CD14-positive monocyte (primary cell): Measurements from ENCODE around the gene BAZ1B. TPM values are rescaled to one million over a fixed set of nuclear protein-coding genes. Genes with fewer than 3 reads are reported as not detected.

Source experiments
- DNase-seq, 3 donors: peaks; one replicate each; pipeline ENCODE4 v3.0.0-alpha.2; 2011 to 2022
- H2AFZ ChIP-seq: 2 replicates; pipeline ENCODE4 v1.6.0; 2012; ENCODE audit warnings: mild to moderate bottlenecking, low read depth, low read length, inconsistent platforms; ENCODE audit not compliant: insufficient read depth, poor library complexity, severe bottlenecking
- H3K27ac ChIP-seq, 2 donors: 1 replicate in 1 of 2; 2 replicates in 1 of 2; pipeline ENCODE4 v1.5.1; 2012 to 2013; ENCODE audit warnings: low read length in 2 of 2, control low read depth in 1 of 2, inconsistent platforms in 1 of 2, low read depth in 1 of 2, mild to moderate bottlenecking in 1 of 2
- H3K27me3 ChIP-seq, 2 donors: one replicate each; pipeline versions ENCODE4 v1.6.0 to v1.6.1; 2011 to 2013; ENCODE audit warnings: low read length in 2 of 2; ENCODE audit not compliant: control insufficient read depth in 2 of 2, insufficient read depth in 2 of 2
- H3K36me3 ChIP-seq, 2 donors: replicated peaks in 1 of 2; 1 replicate in 1 of 2; 2 replicates in 1 of 2; pipeline versions ENCODE4 v1.5.1 to v1.6.1; 2012 to 2013; ENCODE audit warnings: low read length in 2 of 2, control low read depth in 1 of 2, inconsistent platforms in 1 of 2, mild to moderate bottlenecking in 1 of 2; ENCODE audit not compliant: insufficient read depth in 2 of 2, control insufficient read depth in 1 of 2
- H3K4me1 ChIP-seq, 2 donors: 1 replicate in 1 of 2; 2 replicates in 1 of 2; pipeline versions ENCODE4 v1.5.1 to v1.6.1; 2012 to 2013; ENCODE audit warnings: low read length in 2 of 2, control low read depth in 1 of 2, inconsistent platforms in 1 of 2, mild to moderate bottlenecking in 1 of 2, moderate library complexity in 1 of 2; ENCODE audit not compliant: insufficient read depth in 2 of 2, control insufficient read depth in 1 of 2
- H3K4me2 ChIP-seq: replicated peaks from 2 replicates; pipeline ENCODE3; 2012; ENCODE audit warnings: low read length, moderate library complexity, mild to moderate bottlenecking; ENCODE audit not compliant: poor library complexity, severe bottlenecking; ENCODE audit errors: extremely low read depth
- H3K4me3 ChIP-seq, 3 experiments: fragments of 200-600 bp in 1 of 3; sonication (generic) in 1 of 3; replicated peaks in 1 of 3; 1 replicate in 2 of 3; 2 replicates in 1 of 3; pipeline ENCODE4 v1.5.1; 2011 to 2013; ENCODE audit warnings: low read length in 3 of 3, mild to moderate bottlenecking in 3 of 3, control low read depth in 2 of 3, low read depth in 2 of 3, inconsistent platforms in 1 of 3, moderate library complexity in 1 of 3
- H3K79me2 ChIP-seq: 2 replicates; pipeline ENCODE4 v1.6.0; 2012; ENCODE audit warnings: mild to moderate bottlenecking, control low read depth, inconsistent platforms, low read length, moderate library complexity; ENCODE audit not compliant: insufficient read depth
- H3K9ac ChIP-seq: 2 replicates; pipeline ENCODE4 v1.6.0; 2017; ENCODE audit warnings: low read length, mild to moderate bottlenecking; ENCODE audit not compliant: insufficient read depth, poor library complexity, severe bottlenecking
- H3K9me3 ChIP-seq, 2 donors: replicated peaks in 1 of 2; 1 replicate in 1 of 2; 2 replicates in 1 of 2; pipeline versions ENCODE4 v1.5.1 to v1.6.1; 2012 to 2013; ENCODE audit warnings: low read length in 2 of 2, control low read depth in 1 of 2; ENCODE audit not compliant: control insufficient read depth in 1 of 2, insufficient read depth in 1 of 2
- H4K20me1 ChIP-seq: 2 replicates; pipeline ENCODE4 v1.6.0; 2012; ENCODE audit warnings: mild to moderate bottlenecking, low read length, control low read depth, moderate library complexity; ENCODE audit not compliant: insufficient read depth
- H3K27ac Mint-ChIP-seq, 7 donors: one replicate each; pipeline ENCODE4 v1.8.0; 2020; ENCODE audit warnings: mild to moderate bottlenecking in 7 of 7, mixed read lengths in 7 of 7, moderate library complexity in 6 of 7, inconsistent platforms in 2 of 7
- H3K27me3 Mint-ChIP-seq, 3 donors: one replicate each; pipeline ENCODE4 v1.8.0; 2021 to 2022; ENCODE audit warnings: low read depth in 3 of 3, mild to moderate bottlenecking in 3 of 3, mixed read lengths in 3 of 3, moderate library complexity in 3 of 3, inconsistent platforms in 1 of 3
- H3K36me3 Mint-ChIP-seq, 2 donors: one replicate each; pipeline ENCODE4 v1.8.0; 2020; ENCODE audit warnings: mixed read lengths in 2 of 2, inconsistent platforms in 1 of 2, mild to moderate bottlenecking in 1 of 2
- H3K4me1 Mint-ChIP-seq: one replicate; pipeline ENCODE4 v1.8.0; 2020; ENCODE audit warnings: mild to moderate bottlenecking, mixed read lengths
- H3K4me3 Mint-ChIP-seq, 2 donors: one replicate each; pipeline ENCODE4 v1.8.0; 2020; ENCODE audit warnings: mild to moderate bottlenecking in 2 of 2, mixed read lengths in 2 of 2, moderate library complexity in 1 of 2
- H3K9me3 Mint-ChIP-seq, 7 donors: one replicate each; pipeline ENCODE4 v1.8.0; 2020 to 2022; ENCODE audit warnings: mixed read lengths in 7 of 7, mild to moderate bottlenecking in 6 of 7, moderate library complexity in 6 of 7, inconsistent platforms in 2 of 7
- CTCF ChIP-seq: fragments of 200-600 bp; IDR thresholded peaks from one replicate; pipeline ENCODE4 v1.8.0; 2022; ENCODE audit warnings: antibody characterized with exemption, mild to moderate bottlenecking
- WGBS: methylation state at CpG from one replicate; pipeline ENCODE4 v1.1.5; 2013; ENCODE audit warnings: missing lambda C conversion rate; ENCODE audit not compliant: insufficient coverage; 5-methylcytosine and 5-hydroxymethylcytosine counted together
- intact Hi-C, 2 donors: fragments of 100-400 bp; cut with micrococcal nuclease; formaldehyde crosslinking; loops; one replicate each; pipeline versions ENCODE4 v1.15.0 to v1.15.1; 2023
- polyA plus RNA-seq, 3 donors: library from polyadenylated mRNA; depleted of rRNA in 1 of 3; unstranded in 2 of 3; stranded (reverse) in 1 of 3; fragments of 300-500 nt in 2 of 3; fragments of >200 nt in 1 of 3; fragmentation: Illumina TruSeq in 2 of 3; gene quantifications; 1 replicate in 2 of 3; 2 replicates in 1 of 3; pipeline ENCODE4 v1.2.3, GENCODE V29; 2012 to 2021

BAZ1B gene
- polyA plus RNA-seq, 3 donors = 2.5 to 12.1 (median 5.0) TPM

GRCh38 chr7:73451780-73452398, 70.2 kb downstream of the BAZ1B start:
- no peaks in the 10 kb centered on the region for H3K27me3 ChIP-seq
- H2AFZ ChIP-seq = no peak overlapping the region
- no peaks in the 10 kb centered on the region for H3K9me3 ChIP-seq
- Mint-ChIP-seq H3K4me3 (no peak overlapping the region), H3K27me3 (no peaks in the 10 kb centered on the region), H3K4me1 (no peaks in the 10 kb centered on the region), H3K36me3 (peaks cover 66 to 85% of the 10 kb centered on the region in 2 donors), H3K9me3 (no peaks in the 10 kb centered on the region), H3K27ac (no peak overlapping the region)
- peak; percentile 98 for TF ChIP-seq CTCF
- H4K20me1 ChIP-seq = peaks cover 18% of the 10 kb centered on the region
- intact Hi-C loops = loop anchor here in 1 of 2 donors (2.0 kb wide), 1 partner anchor 127 kb away; no protein-coding TSS in a partner anchor
- H3K4me1 ChIP-seq = no peaks in the 10 kb centered on the region
- H3K27ac ChIP-seq = no peak overlapping the region
- H3K4me2 ChIP-seq = no peak overlapping the region
- peaks cover 81 to 94% of the 10 kb centered on the region in 2 donors for H3K36me3 ChIP-seq
- 86% methylated on average over 4 of the region's 5 CpGs for WGBS
- DNase-seq = peak; percentile 41 to 72 (median 52)
- no peak overlapping the region for H3K9ac ChIP-seq
- no peak overlapping the region for H3K4me3 ChIP-seq
- H3K79me2 ChIP-seq = peaks cover 3% of the 10 kb centered on the region

DNA sequence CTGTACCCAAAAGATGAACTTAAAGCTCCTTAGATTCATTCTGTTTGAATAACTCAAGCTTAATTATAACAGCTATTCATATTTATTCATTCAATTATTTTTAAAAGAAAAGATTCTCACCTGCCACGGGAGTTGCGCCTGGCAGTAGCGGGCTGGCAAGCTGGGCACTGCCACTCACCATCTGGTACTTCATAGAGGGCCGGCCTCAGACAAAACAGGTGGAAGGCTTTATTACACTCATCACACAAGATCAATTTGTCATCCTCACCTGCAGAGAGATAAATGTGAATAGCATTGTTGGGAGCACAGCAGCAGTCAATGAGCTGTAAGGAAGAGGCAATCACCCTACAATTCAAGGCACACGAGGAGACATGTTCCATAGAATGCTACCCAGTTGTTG, 72.7 kb downstream of the BAZ1B start:
- H3K9me3 Mint-ChIP-seq = no peaks in the 10 kb centered on the region
- TF ChIP-seq CTCF = no peak
- no peaks in the 10 kb centered on the region for H3K27me3 Mint-ChIP-seq
- Histone ChIP-seq H4K20me1 (peaks cover 22% of the 10 kb centered on the region), H3K79me2 (peaks cover 7% of the 10 kb centered on the region), H3K4me1 (no peaks in the 10 kb centered on the region), H2AFZ (no peak overlapping the region), H3K4me3 (no peak overlapping the region), H3K9ac (no peak overlapping the region), H3K27ac (no peak overlapping the region), H3K9me3 (no peaks in the 10 kb centered on the region), H3K27me3 (no peaks in the 10 kb centered on the region), H3K36me3 (peaks cover 82 to 94% of the 10 kb centered on the region in 2 donors), H3K4me2 (no peak overlapping the region)
- H3K36me3 Mint-ChIP-seq = peaks cover 72 to 87% of the 10 kb centered on the region in 2 donors
- H3K4me1 Mint-ChIP-seq = no peaks in the 10 kb centered on the region
- no peak for DNase-seq
- 100% methylated on average over 1 of the region's 5 CpGs for WGBS
- H3K4me3 Mint-ChIP-seq = no peak overlapping the region
- no peak overlapping the region for H3K27ac Mint-ChIP-seq
- intact Hi-C loops = no loop called here
